Adrenal gland (tissue), 5 donors: Measurements from ENCODE around the gene KRTAP12-4.

Experiments used
- CTCF ChIP-seq, 6 experiments: fragments of 450-650 bp in 4 of 6; fragments of 200-600 bp in 2 of 6; sonication (generic) in 1 of 6; IDR thresholded peaks; 1 replicate in 5 of 6; 2 replicates in 1 of 6; pipeline versions ENCODE4 v1.5.1 to v1.8.0; 2016 to 2021; ENCODE audit warnings: antibody characterized with exemption in 6 of 6, mild to moderate bottlenecking in 2 of 6, moderate library complexity in 1 of 6
- POLR2A ChIP-seq, 2 donors: fragments of 450-650 bp; IDR thresholded peaks; one replicate each; pipeline ENCODE4 v1.6.1; 2017; ENCODE audit warnings: antibody characterized with exemption in 2 of 2, mild to moderate bottlenecking in 2 of 2, moderate library complexity in 1 of 2
- donor health status: DM: no; HTN: no; CAD: no.

- TF ChIP-seq CTCF (IDR thresholded peaks at IDR 0.05), result no peak
- no peak for TF ChIP-seq POLR2A (IDR thresholded peaks at IDR 0.05)
Measured at GRCh38 chr21:44696572-44696971, 42.1 kb upstream of the KRTAP12-4 start.
